HG02610 (cell line): ENCODE measurements around the gene SLA2.
"Not testable (repeated sequence)": the region's sequence is repeated elsewhere in the genome, so short reads cannot be mapped to it uniquely, and the experiment has no call there.

Experiments
- ATAC-seq: cut with Tn5 transposase; IDR thresholded peaks from one replicate; pipeline ENCODE4 v1.9.1; 2021; ENCODE audit warnings: mild to moderate bottlenecking, moderate library complexity; ENCODE audit not compliant: unreplicated experiment

Gene SLA2

GRCh38 chr20:36576081-36576445 lies 69.9 kb downstream of the SLA2 start:
- ATAC-seq, result no peak

GRCh38 chr20:36574366-36575135 lies 71.4 kb downstream of the SLA2 start:
- ATAC-seq, result no peak

GRCh38 chr20:36573798-36574365 lies 72.1 kb downstream of the SLA2 start:
- ATAC-seq, result no peak

GRCh38 chr20:36573103-36573797 lies 72.7 kb downstream of the SLA2 start, which contains the start of gene TGIF2:
TGIF2 (plus strand) TSS chr20:36573597; CDS start chr20:36578775, 5,178 bp downstream.
- peak; percentile 66 for ATAC-seq

- peak; percentile 17 for ATAC-seq
Measured at GRCh38 chr20:36572701-36573102, 73.3 kb downstream of the SLA2 start.

GRCh38 chr20:36571564-36572504 lies 74.2 kb downstream of the SLA2 start:
- no peak for ATAC-seq

- ATAC-seq, result no peak
Measured at GRCh38 chr20:36569847-36570429, 76.1 kb downstream of the SLA2 start.

- ATAC-seq, result no peak
Measured at GRCh38 chr20:36565520-36565919, 80.5 kb downstream of the SLA2 start.

GRCh38 chr20:36564726-36565121 lies 81.3 kb downstream of the SLA2 start:
- ATAC-seq, result not testable (repeated sequence)

GRCh38 chr20:36564078-36564725 lies 81.8 kb downstream of the SLA2 start:
- not testable (repeated sequence) for ATAC-seq

GRCh38 chr20:36563374-36563773 lies 82.6 kb downstream of the SLA2 start:
- ATAC-seq, result no peak

GRCh38 chr20:36562724-36563123 lies 83.3 kb downstream of the SLA2 start:
- no peak for ATAC-seq
